ENCODE results near the gene OR13C9.
"Not testable (repeated sequence)": the region's sequence is repeated elsewhere in the genome, so short reads cannot be mapped to it uniquely, and the experiment has no call there.

OR13C9 gene

DNA sequence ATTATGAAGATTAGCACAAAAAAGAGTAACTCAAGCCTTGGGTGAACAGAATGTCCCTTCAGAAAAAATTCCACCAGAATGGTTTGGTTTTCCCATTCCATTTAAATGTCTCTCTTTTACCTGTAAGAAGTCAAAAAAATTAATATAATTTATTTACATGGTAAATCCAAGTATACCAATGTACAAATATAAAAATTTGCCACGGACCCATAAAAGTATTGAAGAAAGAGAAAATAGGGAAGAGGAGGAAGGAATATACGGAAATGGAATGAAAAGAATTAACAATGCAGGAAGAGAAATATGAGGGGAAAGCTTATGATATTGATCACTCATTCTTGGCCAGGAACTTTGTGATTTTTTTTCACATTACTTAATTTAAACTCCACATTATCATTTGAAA is at the start of gene OR13C9:
OR13C9 (minus strand) TSS at position 101 of the 400 bp plus-strand sequence; CDS start at position 101, 0 bp downstream.
- no peak for DNase-seq

- no peak for DNase-seq
Measured at GRCh38 chr9:104658496-104659195, 40.6 kb upstream of the OR13C9 start.

DNA sequence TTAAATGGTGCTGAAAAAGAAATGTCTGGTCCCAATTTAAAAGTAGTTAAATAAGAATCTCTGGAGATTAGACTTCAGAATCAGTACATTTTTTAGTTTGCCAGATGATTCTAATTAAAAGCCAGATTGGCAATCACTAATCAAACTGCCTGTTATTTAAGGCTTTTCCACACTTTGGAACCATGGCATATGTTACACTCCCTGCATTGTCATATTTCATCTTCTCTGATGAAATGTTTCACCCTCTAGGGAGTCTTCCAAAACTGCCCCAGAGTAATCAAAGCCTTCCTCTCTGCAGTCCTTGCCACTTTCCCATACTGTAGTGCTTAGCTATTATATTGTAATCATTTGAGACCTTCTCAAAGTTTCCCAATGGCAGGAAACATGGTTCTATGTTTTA is 17.5 kb upstream of the OR13C9 start:
- no peak for DNase-seq

- DNase-seq = no peak
Measured at GRCh38 chr9:104633976-104634520, 16.0 kb upstream of the OR13C9 start.

DNA sequence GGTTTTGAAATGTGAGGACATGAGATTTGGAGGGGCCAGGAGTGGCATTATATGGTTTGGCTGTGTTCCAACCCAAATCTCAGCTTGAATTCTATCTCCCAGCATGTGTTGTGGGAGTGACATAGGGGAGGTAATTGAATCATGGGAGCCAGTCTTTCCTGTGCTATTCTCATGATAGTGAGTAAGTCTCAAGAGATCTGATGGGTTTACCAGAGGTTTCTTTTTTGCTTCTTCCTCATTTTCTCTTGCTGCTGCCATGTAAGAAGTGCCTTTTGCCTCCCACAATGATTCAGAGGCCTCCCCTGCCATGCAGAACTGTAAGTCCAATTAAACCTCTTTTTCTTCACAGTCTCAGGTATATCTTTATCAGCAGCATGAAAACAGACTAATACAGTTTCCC is 8.0 kb upstream of the OR13C9 start:
- not testable (repeated sequence) for DNase-seq

- DNase-seq = no peak
Measured at GRCh38 chr9:104617418-104617817, 586 bp downstream of the OR13C9 start.

DNA sequence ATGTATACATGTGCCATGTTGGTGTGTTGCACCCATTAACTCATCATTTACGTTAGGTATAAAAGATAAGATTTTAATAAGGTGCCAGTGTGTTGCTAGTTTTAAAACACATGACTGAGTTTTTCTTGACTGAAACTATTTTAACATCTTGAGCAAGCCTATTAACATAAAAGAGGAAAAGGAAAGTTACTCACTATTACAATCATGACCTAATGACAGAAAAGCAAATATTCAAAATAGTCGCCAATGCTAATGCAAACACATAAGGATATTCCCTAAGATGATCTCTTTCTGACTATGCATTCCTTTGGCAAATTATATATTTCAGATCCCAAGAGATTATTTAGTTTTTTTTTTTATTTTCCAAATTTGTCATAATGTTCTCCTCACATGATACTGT is 6.8 kb downstream of the OR13C9 start:
- no peak for DNase-seq

DNA sequence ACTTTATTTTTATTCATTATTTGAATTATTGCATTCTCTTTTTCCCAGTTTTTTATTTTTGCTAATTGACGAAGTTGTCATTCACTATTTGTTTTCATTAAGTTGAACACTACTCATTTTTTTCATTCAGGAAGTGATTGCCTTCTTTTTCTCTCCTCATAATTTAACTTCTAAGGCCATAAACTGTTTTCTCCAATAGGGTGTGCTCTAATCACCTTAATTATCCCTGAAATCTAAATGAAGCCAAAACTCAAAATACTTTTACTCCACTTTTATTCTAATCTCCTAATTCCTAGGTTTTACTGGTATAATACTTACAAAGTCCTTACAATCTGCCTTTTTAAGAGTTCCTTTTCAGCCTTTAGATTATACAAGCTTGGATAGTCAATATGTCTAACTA is 9.7 kb downstream of the OR13C9 start:
- DNase-seq = no peak

GRCh38 chr9:104606152-104606551 is 11.9 kb downstream of the OR13C9 start:
- DNase-seq = no peak

- DNase-seq = not testable (repeated sequence)
Measured at GRCh38 chr9:104605527-104605926, 12.5 kb downstream of the OR13C9 start, which contains the start of gene OR13C2. OR13C2 (minus strand) TSS chr9:104605627; CDS start chr9:104605627, 0 bp downstream.

DNA sequence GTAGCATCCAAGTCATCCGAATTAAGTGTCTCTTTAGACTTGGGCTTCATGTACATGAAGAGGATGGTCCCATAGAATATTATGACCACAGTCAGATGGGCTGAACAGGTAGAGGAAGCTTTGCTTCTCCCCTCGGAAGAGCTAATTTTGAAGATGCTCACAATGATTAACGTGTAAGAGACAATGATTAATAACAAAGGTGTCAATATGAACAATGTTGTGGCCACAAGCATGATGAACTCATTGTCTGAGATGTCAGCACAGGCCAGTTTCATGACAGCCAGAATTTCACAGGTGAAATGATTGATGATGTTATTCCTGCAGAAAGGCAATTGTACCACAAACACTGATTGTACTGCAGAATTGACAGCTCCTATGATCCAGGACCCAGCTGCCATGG is 13.2 kb downstream of the OR13C9 start:
- DNase-seq = no peak

GRCh38 chr9:104599313-104599712 is 18.7 kb downstream of the OR13C9 start, which contains the start of gene OR13C5:
OR13C5 (minus strand) TSS chr9:104599413; CDS start chr9:104599413, 0 bp downstream.
- not testable (repeated sequence) for DNase-seq

DNA sequence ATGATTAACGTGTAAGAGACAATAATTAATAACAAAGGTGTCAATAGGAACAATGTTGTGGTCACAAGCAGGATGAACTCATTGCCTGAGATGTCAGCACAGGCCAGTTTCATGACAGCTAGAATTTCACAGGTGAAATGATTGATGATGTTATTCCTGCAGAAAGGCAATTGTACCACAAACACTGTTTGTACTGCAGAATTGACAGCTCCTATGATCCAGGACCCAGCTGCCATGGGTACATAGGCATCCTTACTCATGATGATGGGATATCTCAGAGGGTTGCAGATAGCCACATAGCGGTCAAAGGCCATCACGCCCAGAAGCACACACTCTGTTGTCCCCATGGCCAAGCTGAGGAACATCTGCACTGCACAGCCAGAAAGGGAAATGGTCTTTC is 19.3 kb downstream of the OR13C9 start:
- not testable (repeated sequence) for DNase-seq

DNA sequence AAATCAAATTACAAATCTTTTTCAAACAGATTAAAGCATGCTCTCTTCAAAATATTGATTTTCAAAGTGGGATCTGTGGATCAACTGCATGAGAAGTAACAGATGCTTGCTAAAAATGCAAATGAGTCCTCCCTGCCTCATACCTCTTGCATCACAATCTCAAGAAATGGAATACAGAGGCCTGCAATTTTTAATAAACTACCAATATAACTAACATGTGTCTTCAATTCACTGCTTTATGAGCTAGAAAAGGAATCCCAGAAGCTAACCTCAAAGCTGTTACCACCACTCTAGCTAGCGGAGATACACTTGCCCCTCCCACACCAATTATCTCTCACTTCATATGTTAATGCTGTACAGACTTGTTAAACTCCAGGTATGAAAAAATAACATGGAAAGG is 28.4 kb downstream of the OR13C9 start:
- DNase-seq = no peak

DNA sequence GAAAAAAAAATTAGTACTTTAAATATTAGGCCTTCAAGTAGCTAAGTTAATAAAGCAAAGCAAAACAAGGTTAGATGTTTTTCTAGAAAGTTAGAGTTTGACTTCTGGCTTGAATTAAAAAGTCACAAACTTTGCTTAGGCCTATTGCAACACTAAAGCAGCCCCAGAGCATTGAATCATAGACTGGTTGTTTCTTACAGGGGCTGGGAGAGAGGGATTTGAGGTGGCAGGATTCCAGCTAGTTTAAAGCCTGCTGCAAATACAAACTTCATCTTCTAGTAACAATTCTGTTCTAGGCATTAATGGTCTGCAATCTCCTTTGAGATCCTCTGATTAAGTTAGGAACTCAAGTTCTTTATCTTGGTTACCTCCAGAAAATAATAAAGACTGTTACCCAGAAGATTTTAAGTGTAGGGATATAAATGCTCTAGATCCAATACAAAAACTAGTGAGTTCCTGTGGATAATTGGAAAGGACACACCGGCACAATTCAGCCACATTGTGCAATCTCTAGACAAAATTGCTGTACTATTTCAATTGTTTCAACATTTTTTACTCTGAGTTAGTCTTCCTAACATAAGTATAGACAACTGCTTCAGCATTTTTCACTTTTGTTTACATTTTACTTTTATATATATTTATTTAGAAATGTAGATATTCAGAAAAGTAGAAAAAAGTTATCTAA is 31.4 kb downstream of the OR13C9 start:
- no peak for DNase-seq

- no peak for DNase-seq
Measured at GRCh38 chr9:104580562-104580961, 37.4 kb downstream of the OR13C9 start.

- no peak for DNase-seq
Measured at GRCh38 chr9:104577263-104577662, 40.7 kb downstream of the OR13C9 start.

- no peak for DNase-seq
Measured at GRCh38 chr9:104575456-104575855, 42.5 kb downstream of the OR13C9 start.

- DNase-seq = no peak
Measured at GRCh38 chr9:104572612-104573011, 45.4 kb downstream of the OR13C9 start.

DNA sequence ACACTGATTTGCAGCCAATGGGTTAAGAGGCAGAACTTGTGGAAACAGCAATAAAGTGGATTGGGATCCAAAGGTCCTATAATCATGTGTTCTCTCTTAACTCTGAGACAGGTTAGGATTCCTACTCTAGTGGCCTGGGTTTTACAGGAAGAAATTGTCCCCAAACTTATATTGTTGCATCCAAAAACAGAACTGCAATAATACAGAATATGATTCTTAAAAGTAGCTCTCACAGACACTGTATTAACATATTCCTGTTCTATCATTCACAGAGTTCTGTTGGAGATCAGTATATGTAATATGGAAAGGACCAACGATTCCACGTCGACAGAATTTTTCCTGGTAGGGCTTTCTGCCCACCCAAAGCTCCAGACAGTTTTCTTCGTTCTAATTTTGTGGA is 49.1 kb downstream of the OR13C9 start, which contains the start of gene OR13C8:
OR13C8 (plus strand) TSS at position 301 of the 400 bp plus-strand sequence; CDS start at position 301, 0 bp downstream.
- no peak for DNase-seq

All from activated CD4-positive, alpha-beta T cell treated with anti-CD3 and anti-CD28 coated beads, Interleukin-2, amount 50 U/mL, for 1 hour (primary cell).